Naive thymus-derived CD4-positive, alpha-beta T cell (primary cell): Measurements from ENCODE around the gene HLA-DMB. TPM values are rescaled to one million over a fixed set of nuclear protein-coding genes. Genes with fewer than 3 reads are reported as not detected.
A peak's percentile ranks its signal among the peaks of the same experiment; 100 is the strongest.

ENCODE experiments used
- ATAC-seq: fragments of 150-1000 bp; cut with Tn5 transposase; 2 replicates; pipeline ENCODE4 v1.10.0; 2021; ENCODE audit warnings: mild to moderate bottlenecking, moderate library complexity
- CTCF ChIA-PET: fragments of 350-600 bp; sonication (Branson Sonifier 250); formaldehyde crosslinking; loops from one replicate; lab custom pipeline; 2021; ENCODE audit warnings: antibody characterized with exemption; lab: Charles Lee
- POLR2A ChIA-PET: fragments of 350-600 bp; sonication (Branson Sonifier 250); formaldehyde crosslinking; loops from one replicate; lab custom pipeline; 2021; ENCODE audit warnings: antibody characterized with exemption, inconsistent platforms; lab: Charles Lee
- DNase-seq, 9 donors: peaks; one replicate each; pipeline versions ENCODE4 v3.0.0 to v3.0.0-alpha.2; 2020 to 2022; ENCODE audit warnings: mixed read lengths in 1 of 9
- H3K27ac ChIP-seq: one replicate; pipeline ENCODE4 v1.7.0; 2013; ENCODE audit warnings: mild to moderate bottlenecking, low read depth, low read length, moderate library complexity
- H3K27me3 ChIP-seq, 2 donors: one replicate each; pipeline ENCODE4 v1.7.0; 2013; ENCODE audit warnings: low read length in 2 of 2, mild to moderate bottlenecking in 2 of 2, moderate library complexity in 2 of 2; ENCODE audit not compliant: control insufficient read depth in 2 of 2, insufficient read depth in 2 of 2
- H3K36me3 ChIP-seq, 3 experiments: 1 replicate in 2 of 3; 2 replicates in 1 of 3; pipeline ENCODE4 v1.7.0; 2013; ENCODE audit warnings: low read length in 3 of 3, mild to moderate bottlenecking in 3 of 3, moderate library complexity in 1 of 3; ENCODE audit not compliant: insufficient read depth in 3 of 3, control insufficient read depth in 2 of 3
- H3K4me1 ChIP-seq, 2 donors: one replicate each; pipeline ENCODE4 v1.7.0; 2013; ENCODE audit warnings: low read length in 2 of 2, mild to moderate bottlenecking in 2 of 2, moderate library complexity in 1 of 2; ENCODE audit not compliant: control insufficient read depth in 2 of 2, insufficient read depth in 2 of 2
- H3K4me3 ChIP-seq: 2 replicates; pipeline ENCODE4 v1.7.0; 2013; ENCODE audit warnings: mild to moderate bottlenecking, low read length
- H3K9me3 ChIP-seq, 3 experiments: 1 replicate in 2 of 3; 2 replicates in 1 of 3; pipeline ENCODE4 v1.7.0; 2013; ENCODE audit warnings: low read length in 3 of 3; ENCODE audit not compliant: control insufficient read depth in 2 of 3
- H3K27ac Mint-ChIP-seq, 9 donors: one replicate each; pipeline ENCODE4 v1.8.0; 2020 to 2022; ENCODE audit warnings: mixed read lengths in 9 of 9, mild to moderate bottlenecking in 8 of 9, moderate library complexity in 5 of 9, inconsistent platforms in 2 of 9
- H3K27me3 Mint-ChIP-seq, 5 donors: one replicate each; pipeline ENCODE4 v1.8.0; 2021 to 2022; ENCODE audit warnings: mixed read lengths in 5 of 5, mild to moderate bottlenecking in 1 of 5
- H3K36me3 Mint-ChIP-seq, 5 donors: one replicate each; pipeline ENCODE4 v1.8.0; 2020 to 2022; ENCODE audit warnings: mixed read lengths in 5 of 5, mild to moderate bottlenecking in 3 of 5, inconsistent platforms in 1 of 5
- H3K4me1 Mint-ChIP-seq, 7 donors: one replicate each; pipeline ENCODE4 v1.8.0; 2020 to 2022; ENCODE audit warnings: mixed read lengths in 7 of 7, mild to moderate bottlenecking in 3 of 7, inconsistent platforms in 1 of 7
- H3K4me3 Mint-ChIP-seq, 10 donors: one replicate each; pipeline ENCODE4 v1.8.0; 2020 to 2022; ENCODE audit warnings: mild to moderate bottlenecking in 10 of 10, mixed read lengths in 10 of 10, moderate library complexity in 6 of 10, inconsistent platforms in 2 of 10
- H3K9me3 Mint-ChIP-seq, 11 donors: one replicate each; pipeline ENCODE4 v1.8.0; 2020 to 2022; ENCODE audit warnings: mixed read lengths in 11 of 11, mild to moderate bottlenecking in 4 of 11, inconsistent platforms in 1 of 11, moderate library complexity in 1 of 11
- intact Hi-C, 2 donors: fragments of 100-400 bp; cut with micrococcal nuclease; formaldehyde crosslinking; loops; one replicate each; pipeline ENCODE4 v1.15.1; 2023
- polyA plus RNA-seq, 2 donors: library from polyadenylated mRNA; unstranded; fragments of 300-500 nt; fragmentation: Illumina TruSeq; gene quantifications; one replicate each; pipeline ENCODE4 v1.2.3, GENCODE V29; 2021
- total RNA-seq, 6 experiments: library from RNA in 5 of 6; stranded (reverse) in 5 of 6; gene quantifications; 1 replicate in 5 of 6; 2 replicates in 1 of 6; pipeline ENCODE4 v1.2.3 and lab custom pipeline; 2021 to 2026

The HLA-DMB gene
- total and polyA plus RNA-seq, 7 experiments from 2014 or later = 7.8 to 82.5 (median 9.1) TPM

GRCh38 chr6:32931211-32931610 is 9.6 kb downstream of the HLA-DMB start:
- Histone ChIP-seq H3K27ac (no peak overlapping the region), H3K4me1 (no peaks in the 10 kb centered on the region), H3K9me3 (no peaks in the 10 kb centered on the region), H3K27me3 (no peaks in the 10 kb centered on the region), H3K36me3 (peaks cover 0 to 6% (median 0%) of the 10 kb centered on the region in 3 experiments), H3K4me3 (no peak overlapping the region)
- CTCF ChIA-PET = interaction anchor here (1.1 to 15.9 kb wide), 6 partner anchors 11 to 103 kb away, joined by 3 to 411 read pairs (median 18); partner anchors contain the start of genes BRD2 and HLA-DMA
- Mint-ChIP-seq H3K27me3 (peaks cover 0 to 43% (median 0%) of the 10 kb centered on the region in 5 donors), H3K9me3 (no peaks in the 10 kb centered on the region), H3K27ac (peak overlapping the region in 1 of 9 donors; percentile 20), H3K36me3 (peaks cover 0 to 4% (median 0%) of the 10 kb centered on the region in 5 donors), H3K4me1 (peaks cover 0 to 12% (median 6%) of the 10 kb centered on the region in 7 donors), H3K4me3 (no peak overlapping the region)
- POLR2A ChIA-PET = interaction anchor here (1.1 to 14.8 kb wide), 2 partner anchors 17 to 43 kb away, joined by 4 to 614 read pairs; partner anchors contain the start of gene BRD2
- DNase-seq (no peak), ATAC-seq (no peak)
- intact Hi-C loops = no loop called here

GRCh38 chr6:32922083-32922482 is 18.7 kb downstream of the HLA-DMB start:
- Histone ChIP-seq H3K4me1 (no peaks in the 10 kb centered on the region), H3K27ac (no peak overlapping the region), H3K4me3 (no peak overlapping the region), H3K27me3 (no peaks in the 10 kb centered on the region), H3K36me3 (no peaks in the 10 kb centered on the region), H3K9me3 (no peaks in the 10 kb centered on the region)
- CTCF ChIA-PET = no interaction called here
- H3K27me3 Mint-ChIP-seq = peaks cover 0 to 44% (median 16%) of the 10 kb centered on the region in 5 donors
- no peak overlapping the region for H3K27ac Mint-ChIP-seq
- ATAC-seq (no peak), DNase-seq (no peak)
- H3K36me3 Mint-ChIP-seq = no peaks in the 10 kb centered on the region
- H3K9me3 Mint-ChIP-seq = no peaks in the 10 kb centered on the region
- intact Hi-C loops = no loop called here
- H3K4me1 Mint-ChIP-seq = no peaks in the 10 kb centered on the region
- POLR2A ChIA-PET = interaction anchor here (0.6 kb wide), 1 partner anchor 50 kb away, joined by 3 read pairs; no protein-coding TSS in a partner anchor
- no peak overlapping the region for H3K4me3 Mint-ChIP-seq

- no peaks in the 10 kb centered on the region for H3K36me3 Mint-ChIP-seq
- POLR2A ChIA-PET = no interaction called here
Measured at GRCh38 chr6:32920715-32921114, 20.1 kb downstream of the HLA-DMB start.

GRCh38 chr6:32912951-32913350 is 27.9 kb downstream of the HLA-DMB start:
- intact Hi-C loops = no loop called here
- Histone ChIP-seq H3K27ac (no peak overlapping the region), H3K27me3 (no peaks in the 10 kb centered on the region), H3K36me3 (no peaks in the 10 kb centered on the region), H3K4me1 (no peaks in the 10 kb centered on the region), H3K9me3 (no peaks in the 10 kb centered on the region), H3K4me3 (no peak overlapping the region)
- Mint-ChIP-seq H3K4me3 (no peak overlapping the region), H3K36me3 (no peaks in the 10 kb centered on the region), H3K27ac (no peak overlapping the region), H3K9me3 (no peaks in the 10 kb centered on the region), H3K27me3 (peaks cover 0 to 54% (median 15%) of the 10 kb centered on the region in 5 donors), H3K4me1 (peaks cover 0 to 4% (median 0%) of the 10 kb centered on the region in 7 donors)
- ChIA-PET POLR2A (interaction anchor here (1.1 kb wide), 1 partner anchor 29 kb away, joined by 3 read pairs; no protein-coding TSS in a partner anchor), CTCF (interaction anchor here (0.8 to 1.2 kb wide), 2 partner anchors 21 to 45 kb away, joined by 3 to 5 read pairs; no protein-coding TSS in a partner anchor)
- ATAC-seq (no peak), DNase-seq (no peak)

More at GRCh38 chr6:32920715-32921114, 20.1 kb downstream of the HLA-DMB start:
- Histone ChIP-seq H3K27me3 (no peaks in the 10 kb centered on the region), H3K4me1 (no peaks in the 10 kb centered on the region), H3K27ac (no peak overlapping the region), H3K4me3 (no peak overlapping the region), H3K36me3 (no peaks in the 10 kb centered on the region), H3K9me3 (no peaks in the 10 kb centered on the region)
- DNase-seq = no peak
- Mint-ChIP-seq H3K9me3 (no peaks in the 10 kb centered on the region), H3K27ac (no peak overlapping the region), H3K27me3 (peaks cover 0 to 50% (median 16%) of the 10 kb centered on the region in 5 donors), H3K4me1 (peaks cover 0 to 3% (median 0%) of the 10 kb centered on the region in 7 donors), H3K4me3 (no peak overlapping the region)
- CTCF ChIA-PET = interaction anchor here (0.7 to 0.9 kb wide), 2 partner anchors 15 to 35 kb away, joined by 3 read pairs; no protein-coding TSS in a partner anchor
- no peak for ATAC-seq
- intact Hi-C loops = no loop called here

- DNase-seq (no peak), ATAC-seq (no peak)
- H3K4me1 ChIP-seq = no peaks in the 10 kb centered on the region
- peaks cover 0 to 4% (median 0%) of the 10 kb centered on the region in 7 donors for H3K4me1 Mint-ChIP-seq
- no peak overlapping the region for H3K27ac ChIP-seq
- peaks cover 0 to 33% (median 9%) of the 10 kb centered on the region in 5 donors for H3K27me3 Mint-ChIP-seq
- POLR2A ChIA-PET = no interaction called here
- intact Hi-C loops = no loop called here
- H3K4me3 ChIP-seq = no peak overlapping the region
- H3K4me3 Mint-ChIP-seq = no peak overlapping the region
- H3K36me3 Mint-ChIP-seq = peaks cover 0 to 4% (median 0%) of the 10 kb centered on the region in 5 donors
- H3K27ac Mint-ChIP-seq = no peak overlapping the region
- H3K9me3 Mint-ChIP-seq = no peaks in the 10 kb centered on the region
- H3K9me3 ChIP-seq = no peaks in the 10 kb centered on the region
- CTCF ChIA-PET = no interaction called here
- no peaks in the 10 kb centered on the region for H3K27me3 ChIP-seq
- H3K36me3 ChIP-seq = no peaks in the 10 kb centered on the region
Measured at GRCh38 chr6:32908897-32909296, 31.9 kb downstream of the HLA-DMB start.

- H3K27me3 ChIP-seq = no peaks in the 10 kb centered on the region
- ChIA-PET POLR2A (no interaction called here), CTCF (interaction anchor here (1.1 to 1.6 kb wide), 2 partner anchors 20 to 68 kb away, joined by 3 to 4 read pairs; partner anchors contain the start of gene TAP2)
- no peaks in the 10 kb centered on the region for H3K36me3 ChIP-seq
- intact Hi-C loops = no loop called here
- no peak overlapping the region for H3K4me3 ChIP-seq
- DNase-seq = no peak
- H3K27me3 Mint-ChIP-seq = peaks cover 0 to 20% (median 6%) of the 10 kb centered on the region in 5 donors
- peaks cover 0 to 4% (median under 1%) of the 10 kb centered on the region in 5 donors for H3K36me3 Mint-ChIP-seq
- H3K4me3 Mint-ChIP-seq = no peak overlapping the region
- H3K4me1 ChIP-seq = no peaks in the 10 kb centered on the region
- H3K9me3 Mint-ChIP-seq = no peaks in the 10 kb centered on the region
- ATAC-seq = no peak
- no peak overlapping the region for H3K27ac ChIP-seq
- H3K27ac Mint-ChIP-seq = no peak overlapping the region
- no peaks in the 10 kb centered on the region for H3K9me3 ChIP-seq
- peaks cover 0 to 6% (median 0%) of the 10 kb centered on the region in 7 donors for H3K4me1 Mint-ChIP-seq
Measured at GRCh38 chr6:32906539-32906938, 34.3 kb downstream of the HLA-DMB start.
